ENCODE results near the gene RPS19BP1.

RPS19BP1 gene

DNA sequence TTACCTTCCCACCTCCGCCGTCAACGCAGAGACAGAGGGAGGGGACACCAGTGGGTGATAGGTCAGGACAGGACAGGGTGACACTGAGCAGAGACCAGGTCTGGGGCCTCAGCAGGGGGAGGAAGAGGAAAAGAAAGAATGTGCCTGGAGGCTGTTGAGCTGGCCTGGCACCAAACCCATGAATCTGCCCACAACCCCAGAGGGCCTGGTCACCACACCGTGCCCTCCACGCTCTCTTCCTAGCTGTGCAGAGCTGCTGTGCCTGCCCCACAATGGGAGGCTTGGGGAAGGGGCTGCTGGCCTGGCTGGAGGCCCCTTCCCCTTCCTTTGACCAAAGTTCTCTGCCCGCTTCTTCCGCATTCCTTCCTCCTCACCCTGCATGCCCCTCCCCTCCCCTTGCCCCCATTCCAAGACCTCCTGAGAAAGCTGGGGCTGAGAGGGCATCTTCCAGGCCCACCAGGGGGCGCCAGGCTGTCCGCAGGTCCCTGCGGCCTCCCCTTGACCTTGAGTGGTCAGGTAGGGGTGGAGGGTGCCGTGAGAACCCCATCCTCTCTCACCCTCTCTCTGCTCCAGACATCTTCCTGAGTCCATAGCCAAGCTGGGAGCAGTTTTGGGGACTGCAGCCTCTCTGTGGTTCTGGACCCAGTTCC is 27.0 kb upstream of the RPS19BP1 start:
- no peak for DNase-seq (ENCODE audit: low read depth)
- H3K4me3 ChIP-seq (ENCODE audit: low read depth, low read length): no peak overlapping the region
- TF ChIP-seq, protein P1, sequence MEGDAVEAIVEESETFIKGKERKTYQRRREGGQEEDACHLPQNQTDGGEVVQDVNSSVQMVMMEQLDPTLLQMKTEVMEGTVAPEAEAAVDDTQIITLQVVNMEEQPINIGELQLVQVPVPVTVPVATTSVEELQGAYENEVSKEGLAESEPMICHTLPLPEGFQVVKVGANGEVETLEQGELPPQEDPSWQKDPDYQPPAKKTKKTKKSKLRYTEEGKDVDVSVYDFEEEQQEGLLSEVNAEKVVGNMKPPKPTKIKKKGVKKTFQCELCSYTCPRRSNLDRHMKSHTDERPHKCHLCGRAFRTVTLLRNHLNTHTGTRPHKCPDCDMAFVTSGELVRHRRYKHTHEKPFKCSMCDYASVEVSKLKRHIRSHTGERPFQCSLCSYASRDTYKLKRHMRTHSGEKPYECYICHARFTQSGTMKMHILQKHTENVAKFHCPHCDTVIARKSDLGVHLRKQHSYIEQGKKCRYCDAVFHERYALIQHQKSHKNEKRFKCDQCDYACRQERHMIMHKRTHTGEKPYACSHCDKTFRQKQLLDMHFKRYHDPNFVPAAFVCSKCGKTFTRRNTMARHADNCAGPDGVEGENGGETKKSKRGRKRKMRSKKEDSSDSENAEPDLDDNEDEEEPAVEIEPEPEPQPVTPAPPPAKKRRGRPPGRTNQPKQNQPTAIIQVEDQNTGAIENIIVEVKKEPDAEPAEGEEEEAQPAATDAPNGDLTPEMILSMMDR (IDR thresholded peaks at IDR 0.05; ENCODE audit: control insufficient read depth, extremely low read depth, insufficient read depth): peak; percentile 37

DNA sequence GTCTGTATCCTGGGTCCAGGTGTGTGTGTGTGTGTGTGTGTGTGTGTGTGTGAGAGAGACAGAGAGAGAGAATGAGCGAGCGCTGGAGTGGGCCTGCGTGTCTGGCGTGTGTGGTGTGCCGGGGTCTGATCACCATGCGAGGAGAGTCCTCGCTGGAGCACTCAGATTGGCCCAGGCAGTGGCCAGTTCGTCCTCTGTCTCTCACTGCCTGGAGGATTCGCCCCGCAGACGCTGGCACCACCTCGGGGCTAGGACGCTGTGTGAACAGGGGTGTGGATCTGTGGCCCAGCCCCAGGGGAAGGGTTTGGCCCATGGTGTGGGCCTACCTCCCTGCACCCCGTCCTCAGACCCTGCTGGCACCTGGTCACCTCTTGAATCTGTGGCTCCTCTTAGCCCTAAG is 26.4 kb upstream of the RPS19BP1 start:
- no peak for DNase-seq (ENCODE audit: low read depth)
- TF ChIP-seq, protein P1 (IDR thresholded peaks at IDR 0.05; ENCODE audit: control insufficient read depth, extremely low read depth, insufficient read depth): no peak
- no peak overlapping the region for H3K4me3 ChIP-seq (ENCODE audit: low read depth, low read length)

DNA sequence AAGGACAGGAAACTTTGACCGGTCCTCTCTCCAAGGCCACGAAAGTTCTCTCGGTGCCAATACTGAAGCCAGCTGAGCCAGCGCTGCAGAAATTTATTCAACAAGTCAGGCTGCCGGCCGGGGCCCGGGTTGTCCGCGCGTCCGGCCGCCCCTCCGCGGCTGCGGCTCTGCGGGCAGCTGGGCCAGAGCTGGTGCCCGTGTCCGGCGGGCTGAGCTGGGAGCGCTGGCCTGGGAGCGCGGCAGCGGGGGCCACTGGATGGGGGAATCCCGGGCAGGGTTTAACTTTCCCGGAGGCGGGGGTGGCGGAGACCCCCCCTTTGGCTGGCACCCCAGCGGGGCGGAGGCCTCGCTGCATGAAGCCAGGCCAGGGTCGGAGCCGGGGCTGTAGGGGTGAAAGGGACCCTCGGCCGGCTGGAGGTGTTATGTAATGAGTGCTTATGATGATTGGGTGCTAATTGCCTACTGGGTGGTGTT is 25.7 kb upstream of the RPS19BP1 start:
- no peak for DNase-seq (ENCODE audit: low read depth)
- TF ChIP-seq, protein P1 (IDR thresholded peaks at IDR 0.05; ENCODE audit: control insufficient read depth, extremely low read depth, insufficient read depth): no peak
- H3K4me3 ChIP-seq (ENCODE audit: low read depth, low read length): no peak overlapping the region

DNA sequence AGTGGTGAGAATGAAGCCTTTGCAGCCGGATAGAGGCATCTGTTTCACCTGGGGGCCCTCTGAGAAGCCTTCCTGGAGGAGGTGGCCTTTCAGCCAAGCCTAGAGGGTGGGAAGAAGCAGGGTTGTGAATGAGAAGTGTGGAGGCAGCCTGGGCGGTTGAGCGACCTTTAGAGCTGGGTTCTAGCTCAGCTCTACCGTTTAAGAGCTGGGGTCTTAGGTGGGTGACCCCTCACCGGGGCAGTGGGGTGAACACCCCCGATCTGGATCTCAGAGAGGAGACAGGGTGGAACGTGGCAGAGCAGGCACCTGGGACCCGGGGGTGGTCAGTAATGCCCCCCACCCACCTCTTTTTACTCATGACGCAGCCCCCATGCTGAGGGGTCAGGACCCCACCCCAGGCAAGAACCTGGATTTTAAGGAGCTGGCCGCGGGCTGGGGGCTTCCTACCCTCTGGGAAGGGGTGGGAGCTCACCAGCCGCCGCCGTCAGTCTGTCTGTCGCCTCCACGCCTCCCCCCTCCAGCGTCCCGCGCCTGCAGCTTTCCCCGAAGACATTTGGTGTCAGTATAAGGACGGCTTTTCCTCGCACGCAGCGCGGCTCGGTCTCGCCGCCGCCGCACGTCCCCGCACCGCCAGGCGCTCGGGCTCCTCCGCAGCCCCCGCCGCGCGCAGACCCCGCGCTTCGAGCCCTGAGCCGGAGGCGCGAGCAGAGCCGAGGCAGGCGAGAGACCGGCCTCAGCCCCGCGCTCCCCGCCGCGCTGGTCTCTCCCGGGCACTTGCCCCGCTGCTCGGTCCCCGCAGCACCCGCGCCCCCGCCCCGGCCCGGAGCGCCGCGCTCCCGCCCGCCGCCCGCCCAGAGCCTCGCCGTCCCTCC is 24.7 kb upstream of the RPS19BP1 start:
- TF ChIP-seq, protein P1 (IDR thresholded peaks at IDR 0.05; ENCODE audit: control insufficient read depth, extremely low read depth, insufficient read depth): peak; percentile 63
- H3K4me3 ChIP-seq (ENCODE audit: low read depth, low read length): no peak overlapping the region; the same call in 1 of the 2 replicates
- DNase-seq (ENCODE audit: low read depth): no peak

DNA sequence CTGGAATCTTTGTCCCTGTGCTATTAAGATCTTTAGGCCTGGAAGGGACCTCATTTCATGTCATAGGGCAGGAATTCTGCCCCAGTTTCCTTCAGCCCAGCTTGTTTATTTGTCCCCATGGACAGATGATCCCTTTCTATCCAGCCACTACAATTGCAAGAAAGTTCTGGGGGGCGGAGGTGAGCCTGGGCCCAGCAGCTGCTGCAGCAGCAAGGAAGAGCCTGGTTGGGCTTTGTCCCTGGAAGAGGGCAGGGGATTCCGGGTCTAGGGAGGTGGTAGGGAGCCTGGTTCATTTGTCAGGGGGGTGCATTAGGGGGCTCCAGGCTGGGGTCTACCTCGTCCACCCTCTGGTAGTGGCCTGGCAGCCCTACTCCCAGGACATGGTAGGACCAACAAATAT is 21.6 kb upstream of the RPS19BP1 start:
- no peak overlapping the region for H3K4me3 ChIP-seq (ENCODE audit: low read depth, low read length)
- TF ChIP-seq, protein P1 (IDR thresholded peaks at IDR 0.05; ENCODE audit: control insufficient read depth, extremely low read depth, insufficient read depth): no peak
- no peak for DNase-seq (ENCODE audit: low read depth)

DNA sequence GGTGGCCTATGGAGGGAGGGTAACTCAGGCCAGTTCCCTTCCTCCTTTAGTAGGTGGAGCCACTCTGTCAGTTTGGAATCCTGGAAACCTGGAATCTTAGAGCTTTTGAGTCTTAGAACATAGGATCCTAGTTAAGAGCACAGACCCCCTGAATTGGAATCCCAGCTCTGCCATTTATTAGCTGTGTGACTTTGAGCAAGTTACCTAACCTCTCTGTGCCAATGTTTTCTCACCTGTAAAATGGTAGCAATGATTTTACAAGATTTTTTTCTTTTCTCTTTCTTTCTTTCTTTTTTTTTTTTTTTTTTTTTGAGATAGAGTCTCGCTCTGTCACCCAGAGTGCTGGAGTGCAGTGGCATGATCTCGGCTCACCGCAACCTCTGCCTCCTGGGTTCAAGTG is 20.9 kb upstream of the RPS19BP1 start:
- H3K4me3 ChIP-seq (ENCODE audit: low read depth, low read length): no peak overlapping the region
- TF ChIP-seq, protein P1 (IDR thresholded peaks at IDR 0.05; ENCODE audit: control insufficient read depth, extremely low read depth, insufficient read depth): no peak
- DNase-seq (ENCODE audit: low read depth): no peak

Measured in LNCaP clone FGC (cell line).